Gastrocnemius medialis (tissue), 4 donors: ENCODE results near the gene KCNJ5.

Source experiments
- POLR2A ChIP-seq, 2 donors: fragments of 450-650 bp; IDR thresholded peaks; one replicate each; pipeline ENCODE4 v1.6.1; 2017; ENCODE audit warnings: antibody characterized with exemption in 2 of 2, mild to moderate bottlenecking in 2 of 2, moderate library complexity in 2 of 2
- TF ChIP-seq, protein P1 (sequence below), 5 experiments: fragments of 450-650 bp in 3 of 5; fragments of 200-600 bp in 2 of 5; sonication (generic) in 2 of 5; IDR thresholded peaks in 4 of 5; conservative IDR thresholded peaks in 1 of 5; 1 replicate in 4 of 5; 2 replicates in 1 of 5; pipeline ENCODE4 v1.5.1; 2016 to 2019; ENCODE audit warnings: antibody characterized with exemption in 5 of 5, mild to moderate bottlenecking in 3 of 5, moderate library complexity in 3 of 5

DNA sequence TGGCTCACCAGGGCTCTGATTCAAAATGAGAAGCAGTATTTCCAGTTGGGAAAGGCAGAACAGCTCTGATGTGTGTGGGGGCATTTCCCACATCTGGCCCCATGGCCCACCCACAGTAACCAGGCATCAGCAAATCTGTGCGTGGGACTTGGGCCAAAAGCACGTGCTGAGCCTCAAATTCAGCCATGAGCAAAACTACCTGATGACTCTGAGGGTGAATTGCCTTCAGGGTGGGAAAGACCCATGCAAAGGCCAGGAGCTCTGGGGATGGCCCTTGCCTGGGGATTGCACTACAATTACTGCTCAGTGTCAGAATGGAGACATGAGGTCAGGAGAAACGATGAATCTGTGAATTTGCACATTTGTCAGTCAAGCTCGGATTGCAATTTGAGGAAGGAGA, 30.6 kb downstream of the KCNJ5 start:
- TF ChIP-seq, protein P1, sequence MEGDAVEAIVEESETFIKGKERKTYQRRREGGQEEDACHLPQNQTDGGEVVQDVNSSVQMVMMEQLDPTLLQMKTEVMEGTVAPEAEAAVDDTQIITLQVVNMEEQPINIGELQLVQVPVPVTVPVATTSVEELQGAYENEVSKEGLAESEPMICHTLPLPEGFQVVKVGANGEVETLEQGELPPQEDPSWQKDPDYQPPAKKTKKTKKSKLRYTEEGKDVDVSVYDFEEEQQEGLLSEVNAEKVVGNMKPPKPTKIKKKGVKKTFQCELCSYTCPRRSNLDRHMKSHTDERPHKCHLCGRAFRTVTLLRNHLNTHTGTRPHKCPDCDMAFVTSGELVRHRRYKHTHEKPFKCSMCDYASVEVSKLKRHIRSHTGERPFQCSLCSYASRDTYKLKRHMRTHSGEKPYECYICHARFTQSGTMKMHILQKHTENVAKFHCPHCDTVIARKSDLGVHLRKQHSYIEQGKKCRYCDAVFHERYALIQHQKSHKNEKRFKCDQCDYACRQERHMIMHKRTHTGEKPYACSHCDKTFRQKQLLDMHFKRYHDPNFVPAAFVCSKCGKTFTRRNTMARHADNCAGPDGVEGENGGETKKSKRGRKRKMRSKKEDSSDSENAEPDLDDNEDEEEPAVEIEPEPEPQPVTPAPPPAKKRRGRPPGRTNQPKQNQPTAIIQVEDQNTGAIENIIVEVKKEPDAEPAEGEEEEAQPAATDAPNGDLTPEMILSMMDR (IDR thresholded peaks at IDR 0.05 in 4 of 5, conservative IDR thresholded peaks at IDR 0.05 in 1 of 5), result no peak
- no peak for TF ChIP-seq POLR2A (IDR thresholded peaks at IDR 0.05)
